IPS DF 19.7 (cell line): Measurements from ENCODE around the gene GTF3C2.
"Not testable (repeated sequence)": the region's sequence is repeated elsewhere in the genome, so short reads cannot be mapped to it uniquely, and the experiment has no call there.

ENCODE experiments used
- DNase-seq: peaks from one replicate; pipeline ENCODE4 v3.0.0-alpha.2; 2013; ENCODE audit warnings: low read depth, low spot score

GTF3C2 gene

DNA sequence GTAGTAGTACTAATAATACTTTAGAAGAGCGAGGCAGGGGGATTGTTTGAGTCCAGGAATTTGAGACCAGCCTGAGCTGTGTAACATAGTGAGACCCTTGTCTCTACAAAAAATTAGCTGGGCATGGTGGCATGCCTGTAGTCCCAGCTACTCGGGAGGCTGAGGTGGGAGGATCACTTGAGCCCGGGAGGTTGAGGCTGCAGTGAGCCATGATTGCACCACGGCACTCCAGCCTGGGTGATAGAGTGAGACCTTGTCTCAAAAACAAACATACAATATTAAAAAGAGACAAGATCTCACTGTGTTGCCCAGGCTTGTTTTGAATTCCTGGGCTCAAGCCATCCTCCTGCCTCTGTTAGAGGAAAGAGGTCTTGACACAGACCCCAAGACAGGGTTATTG, 56.0 kb downstream of the GTF3C2 start:
- not testable (repeated sequence) for DNase-seq

- no peak for DNase-seq
Observed at GRCh38 chr2:27298391-27299080, 58.0 kb downstream of the GTF3C2 start.

- no peak for DNase-seq
Observed at GRCh38 chr2:27297195-27297594, 59.4 kb downstream of the GTF3C2 start.

DNA sequence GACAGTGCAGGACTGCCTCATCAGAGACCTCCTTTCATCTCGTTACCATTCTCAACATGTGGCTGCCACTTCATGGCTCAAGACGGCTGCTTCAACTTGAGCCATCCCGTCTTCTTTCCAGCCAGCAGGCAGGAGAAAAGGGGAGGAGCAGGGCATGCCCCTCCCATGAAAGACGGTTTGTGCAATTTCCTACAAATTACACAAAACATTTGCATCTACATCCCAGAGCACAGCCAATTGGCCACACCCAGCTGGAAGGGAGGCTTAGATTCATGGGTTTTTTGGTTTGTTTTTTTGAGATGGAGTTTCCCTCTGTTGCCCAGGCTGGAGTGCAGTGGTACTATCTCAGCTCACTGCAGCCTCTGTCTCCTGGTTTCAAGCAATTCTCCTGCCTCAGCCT, 60.1 kb downstream of the GTF3C2 start:
- no peak for DNase-seq

GRCh38 chr2:27294928-27295327, 61.6 kb downstream of the GTF3C2 start:
- DNase-seq = no peak

GRCh38 chr2:27291865-27292264, 64.7 kb downstream of the GTF3C2 start:
- DNase-seq = peak; percentile 57

GRCh38 chr2:27290549-27290948, 66.0 kb downstream of the GTF3C2 start:
- no peak for DNase-seq

DNA sequence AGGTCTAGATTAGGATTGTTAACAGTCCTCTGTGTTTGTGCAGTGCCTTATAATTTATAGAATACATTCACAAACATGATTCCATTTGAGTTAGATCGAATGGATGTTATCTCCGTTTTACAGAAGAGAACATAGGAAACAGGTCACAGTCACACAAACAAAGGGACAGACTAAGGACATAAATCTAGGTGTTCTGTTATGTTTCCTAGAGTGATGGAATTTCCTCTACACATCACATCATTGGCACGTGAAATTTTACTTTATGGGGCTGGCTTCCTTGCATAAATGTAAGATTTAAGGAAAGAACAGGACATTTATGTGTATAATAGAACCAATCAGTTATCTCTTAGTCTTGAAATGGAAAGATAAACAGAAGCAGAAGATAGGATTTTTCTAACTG, 68.0 kb downstream of the GTF3C2 start:
- no peak for DNase-seq

DNA sequence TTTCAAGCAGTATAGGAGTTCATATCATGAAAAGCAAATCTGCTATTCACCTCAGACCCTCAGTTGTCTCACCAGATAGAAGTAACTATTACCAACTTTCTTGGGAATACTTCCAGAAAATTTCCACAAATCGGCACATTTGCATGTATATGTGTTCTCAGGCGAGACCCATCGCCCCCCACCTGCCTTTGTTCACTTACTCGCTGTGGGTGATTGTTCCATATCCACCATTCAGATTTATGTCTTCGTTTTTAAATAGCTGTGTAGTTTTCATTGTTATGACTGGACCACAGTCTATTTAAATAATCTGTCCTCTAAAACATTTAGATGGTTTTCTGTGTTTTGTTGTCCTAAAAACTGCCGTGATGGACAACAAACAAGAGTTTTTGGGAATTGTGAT, 71.1 kb downstream of the GTF3C2 start:
- no peak for DNase-seq

DNA sequence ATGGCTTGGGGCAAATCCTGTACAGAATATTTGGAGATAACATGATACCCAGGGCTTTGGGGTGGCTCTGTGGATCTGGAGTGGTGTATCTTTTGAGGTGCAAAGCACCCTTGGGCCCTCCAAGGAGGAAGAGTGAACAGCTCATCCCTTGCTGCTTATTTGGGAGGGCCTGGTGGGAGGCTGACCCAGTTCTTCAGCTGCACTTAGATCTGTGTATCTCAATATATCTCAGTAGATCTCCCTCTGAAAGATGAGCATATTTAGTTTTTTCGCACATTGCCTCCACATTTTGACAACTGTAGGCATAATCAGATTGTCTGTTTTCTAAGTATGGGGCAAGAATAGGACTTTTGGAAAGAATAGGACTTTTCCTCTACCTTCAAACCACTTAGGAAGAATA, 71.6 kb downstream of the GTF3C2 start:
- DNase-seq = no peak

DNA sequence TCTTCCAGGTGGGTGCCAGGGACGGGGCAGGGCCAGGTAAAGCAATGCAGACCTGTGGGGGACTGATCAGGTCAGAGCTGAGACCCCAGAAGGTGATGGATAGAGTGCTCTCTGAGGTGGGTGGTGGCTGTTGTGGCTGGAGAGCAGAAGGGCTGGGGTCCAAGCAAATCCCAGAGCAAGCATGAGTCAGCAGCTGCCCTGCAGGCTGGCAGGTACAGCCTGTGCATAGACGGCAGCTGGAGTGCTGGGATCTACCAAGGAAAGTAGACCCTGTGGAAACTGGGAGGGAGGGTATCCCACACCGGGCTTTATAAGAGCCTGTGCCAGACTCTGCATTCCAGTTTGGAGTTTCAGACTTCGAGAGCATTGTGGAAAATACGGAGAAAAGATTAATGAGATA, 73.7 kb downstream of the GTF3C2 start:
- no peak for DNase-seq

DNA sequence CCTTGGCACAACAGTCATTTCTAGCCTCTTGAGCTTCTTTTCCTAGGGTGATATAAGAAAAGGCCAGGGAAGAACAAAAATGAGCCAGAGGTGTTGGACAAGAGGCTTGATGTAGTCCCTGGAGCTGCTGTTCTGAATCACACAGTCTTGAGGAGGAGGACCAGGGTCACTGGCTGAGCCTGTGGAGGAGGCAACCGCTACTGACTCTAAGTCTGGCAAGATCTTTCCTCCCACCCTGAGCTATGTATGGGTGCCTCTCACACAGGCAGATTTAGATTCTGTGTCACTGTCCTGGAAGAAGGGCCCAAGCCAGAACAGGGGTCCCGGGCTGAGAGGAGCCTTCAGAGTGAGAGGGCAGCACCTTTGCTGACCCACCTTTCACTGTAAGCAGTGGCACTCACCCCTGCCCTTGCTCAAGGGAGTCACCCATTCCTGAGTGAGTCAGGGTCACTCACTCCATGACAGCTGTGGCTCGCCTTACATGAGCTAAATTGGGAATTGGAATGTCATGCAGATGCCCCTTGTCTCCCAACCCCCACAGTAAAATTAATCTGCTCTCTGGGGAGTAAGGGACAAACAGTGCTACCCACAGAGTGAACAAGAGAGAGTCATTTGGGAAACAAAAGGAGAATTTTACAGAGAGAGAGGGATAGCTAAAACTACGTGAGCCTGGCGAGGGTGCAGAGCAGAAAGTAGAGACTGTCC, 74.6 kb downstream of the GTF3C2 start, which contains the start of gene TRIM54:
TSS of gene TRIM54 (plus strand) at position 575 of the 705 bp plus-strand sequence. CDS start 303 bp downstream, outside the sequence.
- DNase-seq = no peak

GRCh38 chr2:27281442-27281841, 75.1 kb downstream of the GTF3C2 start:
- DNase-seq = no peak

DNA sequence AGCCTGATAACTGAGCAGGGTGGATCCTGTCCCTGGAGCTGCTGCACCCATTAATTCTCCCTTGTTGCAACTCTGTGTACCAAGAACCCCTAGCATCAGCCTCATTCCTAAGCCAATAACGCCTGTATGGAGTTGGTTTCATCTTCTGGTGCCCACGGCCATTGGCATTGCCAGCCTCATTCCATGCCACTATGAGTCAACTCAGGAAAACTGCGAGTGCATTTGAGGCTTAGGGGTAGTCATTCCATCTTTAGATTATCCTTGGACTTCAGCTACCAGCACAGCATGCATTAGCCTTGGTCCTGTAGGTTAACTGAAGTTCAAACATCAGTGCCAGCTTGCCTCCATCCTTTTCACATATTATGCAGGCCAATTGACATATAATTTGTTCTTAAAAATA, 75.7 kb downstream of the GTF3C2 start:
- DNase-seq = no peak

GRCh38 chr2:27278010-27278409, 78.6 kb downstream of the GTF3C2 start:
- no peak for DNase-seq
